C4-2B (cell line): ENCODE results near the gene SORCS1.

Experiments used
- H3K27ac ChIP-seq: fragments of 450-650 bp; 2 replicates; pipeline ENCODE4 v1.5.1; 2017
- CTCF ChIP-seq: fragments of 450-650 bp; conservative IDR thresholded peaks from 2 replicates; pipeline ENCODE4 v1.5.1; 2017; ENCODE audit warnings: mild to moderate bottlenecking
- ZFX ChIP-seq: fragments of 450-650 bp; IDR thresholded peaks from 2 replicates; pipeline ENCODE4 v1.6.1; 2017

The SORCS1 gene

GRCh38 chr10:107118866-107119265 lies 45.6 kb downstream of the SORCS1 start:
- TF ChIP-seq ZFX: no peak
- no peak for TF ChIP-seq CTCF
- H3K27ac ChIP-seq: no peak overlapping the region

- H3K27ac ChIP-seq: no peak overlapping the region
- TF ChIP-seq ZFX (no peak), CTCF (no peak)
Measured at GRCh38 chr10:107104026-107104652, 60.4 kb downstream of the SORCS1 start.

DNA sequence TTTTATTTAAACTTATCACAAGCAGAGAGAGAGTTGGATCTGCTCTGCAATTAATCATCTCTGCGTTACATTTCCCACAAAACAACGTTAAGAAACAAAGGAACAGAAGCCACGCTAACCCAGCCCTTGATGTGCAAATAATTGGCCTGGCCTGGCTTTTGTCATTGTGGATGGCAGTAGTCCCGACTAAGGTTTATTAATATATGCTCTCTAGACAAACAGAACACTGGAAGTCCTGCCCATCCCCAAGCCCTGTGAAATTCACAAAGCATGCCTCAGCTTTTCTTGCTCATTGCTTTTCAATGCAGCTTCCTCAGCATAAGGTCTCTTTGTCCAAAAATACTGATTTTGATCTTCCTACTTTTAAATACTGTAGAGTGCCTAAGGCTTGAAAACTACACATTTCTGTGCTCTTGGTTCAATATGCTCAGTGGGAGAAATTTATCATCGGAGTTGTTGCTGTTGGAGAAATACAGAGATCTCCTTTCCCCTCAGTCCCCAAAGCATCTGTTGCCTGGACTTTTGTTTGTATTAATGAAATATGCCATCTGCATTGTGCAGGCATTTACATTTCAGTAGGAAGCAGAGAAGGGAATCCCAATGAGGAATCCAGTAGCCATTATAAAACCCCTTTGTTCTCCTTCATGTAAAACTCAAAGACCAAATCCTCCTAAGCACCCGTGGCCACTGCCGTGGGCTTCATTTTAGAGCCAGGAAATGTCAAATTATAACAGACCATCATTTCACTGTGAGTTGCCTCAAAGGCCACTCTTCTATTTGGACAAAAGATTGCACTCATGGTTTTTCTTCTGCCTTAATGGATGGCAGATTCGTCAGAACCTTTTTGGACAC lies 61.1 kb downstream of the SORCS1 start:
- H3K27ac ChIP-seq: no peak overlapping the region
- no peak for TF ChIP-seq ZFX
- no peak for TF ChIP-seq CTCF

- H3K27ac ChIP-seq: no peak overlapping the region
- TF ChIP-seq ZFX (no peak), CTCF (no peak)
Measured at GRCh38 chr10:107098326-107098725, 66.2 kb downstream of the SORCS1 start.

GRCh38 chr10:107094824-107095522 lies 69.5 kb downstream of the SORCS1 start:
- TF ChIP-seq ZFX: no peak
- H3K27ac ChIP-seq: no peak overlapping the region

DNA sequence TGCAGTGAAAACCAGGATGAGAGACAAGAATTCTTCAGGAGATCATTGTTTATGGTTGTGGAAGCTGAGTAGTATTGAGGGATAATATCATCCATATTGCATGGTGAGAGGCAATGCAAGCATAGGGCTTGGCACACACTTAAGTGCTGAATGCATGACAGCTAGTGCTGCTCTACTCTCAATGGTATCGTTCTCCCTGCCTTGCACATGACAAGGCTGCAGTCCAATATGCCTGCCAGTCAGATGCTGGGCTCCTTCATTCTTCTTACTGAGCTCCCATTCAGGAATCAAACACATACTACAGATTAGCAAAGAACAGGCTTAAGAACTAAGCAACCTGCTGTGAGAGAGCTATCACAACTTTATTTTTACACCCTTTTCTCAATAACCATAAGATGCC lies 72.2 kb downstream of the SORCS1 start:
- H3K27ac ChIP-seq: no peak overlapping the region
- no peak for TF ChIP-seq ZFX
- TF ChIP-seq CTCF: no peak

GRCh38 chr10:107091126-107091525 lies 73.4 kb downstream of the SORCS1 start:
- TF ChIP-seq ZFX (no peak), CTCF (no peak)

More at GRCh38 chr10:107091126-107091525, 73.4 kb downstream of the SORCS1 start:
- no peak overlapping the region for H3K27ac ChIP-seq
